Smooth muscle cell (in vitro differentiated cells): ENCODE measurements around the gene RNF187. TPM values are rescaled to one million over a fixed set of nuclear protein-coding genes. Genes with fewer than 3 reads are reported as not detected.

ENCODE experiments used
- DNase-seq: peaks from one replicate; lab custom pipeline; 2025; ENCODE audit not compliant: unreplicated experiment; lab: John Stamatoyannopoulos, UW
- H2AFZ ChIP-seq: fragments of 200-600 bp; sonication (generic); 2 replicates; pipeline ENCODE4 v1.6.0; 2016; ENCODE audit warnings: antibody characterized with exemption, low read depth, mild to moderate bottlenecking
- H3F3A ChIP-seq: fragments of 200-600 bp; sonication (generic); 2 replicates; pipeline ENCODE4 v1.6.0; 2017; ENCODE audit warnings: antibody characterized with exemption, low read depth
- H3K27ac ChIP-seq: fragments of 200-600 bp; sonication (generic); 2 replicates; pipeline ENCODE4 v1.5.1; 2016; ENCODE audit warnings: low read depth, mild to moderate bottlenecking
- H3K27me3 ChIP-seq: fragments of 200-600 bp; sonication (generic); 2 replicates; pipeline ENCODE4 v1.6.1; 2016; ENCODE audit warnings: low read depth, mild to moderate bottlenecking
- H3K36me3 ChIP-seq: fragments of 200-600 bp; sonication (generic); 2 replicates; pipeline ENCODE4 v1.5.1; 2016; ENCODE audit warnings: low read depth
- H3K4me1 ChIP-seq: fragments of 200-600 bp; sonication (generic); 2 replicates; pipeline ENCODE4 v1.5.1; 2016; ENCODE audit warnings: low read depth
- H3K4me2 ChIP-seq: fragments of 200-600 bp; sonication (generic); 2 replicates; pipeline ENCODE4 v1.6.0; 2016; ENCODE audit warnings: mild to moderate bottlenecking
- H3K4me3 ChIP-seq: fragments of 200-600 bp; sonication (generic); 2 replicates; pipeline ENCODE4 v1.5.1; 2016; ENCODE audit warnings: mild to moderate bottlenecking
- H3K79me2 ChIP-seq: fragments of 200-600 bp; sonication (generic); 2 replicates; pipeline ENCODE4 v1.6.0; 2016; ENCODE audit warnings: low read depth, mild to moderate bottlenecking
- H3K9ac ChIP-seq: fragments of 200-600 bp; sonication (generic); 2 replicates; pipeline ENCODE4 v1.6.0; 2016; ENCODE audit warnings: low read depth
- H3K9me3 ChIP-seq: fragments of 200-600 bp; sonication (generic); replicated peaks from 2 replicates; pipeline ENCODE4 v1.5.1; 2016; ENCODE audit warnings: low read depth
- H4K20me1 ChIP-seq: fragments of 200-600 bp; sonication (generic); 2 replicates; pipeline ENCODE4 v1.6.0; 2016; ENCODE audit warnings: low read depth
- WGBS: methylation state at CpG from one replicate; pipeline ENCODE4 v1.1.7; 2016; ENCODE audit warnings: low lambda C conversion rate; 5-methylcytosine and 5-hydroxymethylcytosine counted together
- polyA plus RNA-seq: library from polyadenylated mRNA; unstranded; fragments of >200 nt; fragmentation: Nextera tagmentation; extraction: Ambion mirVana; gene quantifications from 2 replicates; pipeline ENCODE4 v1.2.1, GENCODE V29; 2016
- total RNA-seq: library from RNA; depleted of rRNA; stranded (reverse); fragments of >200 nt; gene quantifications from 2 replicates; pipeline ENCODE4 v1.2.3, GENCODE V29; 2014
- TF ChIP-seq, protein P1 (sequence below): fragments of 200-600 bp; sonication (generic); IDR thresholded peaks from 2 replicates; pipeline ENCODE4 v1.5.1; 2017; ENCODE audit warnings: borderline replicate concordance, mild to moderate bottlenecking, antibody characterized with exemption; ENCODE audit not compliant: insufficient read depth, poor library complexity, severe bottlenecking

Gene RNF187
- total and polyA plus RNA-seq, 2 experiments from 2014 or later = 35.9 to 150 TPM

DNA sequence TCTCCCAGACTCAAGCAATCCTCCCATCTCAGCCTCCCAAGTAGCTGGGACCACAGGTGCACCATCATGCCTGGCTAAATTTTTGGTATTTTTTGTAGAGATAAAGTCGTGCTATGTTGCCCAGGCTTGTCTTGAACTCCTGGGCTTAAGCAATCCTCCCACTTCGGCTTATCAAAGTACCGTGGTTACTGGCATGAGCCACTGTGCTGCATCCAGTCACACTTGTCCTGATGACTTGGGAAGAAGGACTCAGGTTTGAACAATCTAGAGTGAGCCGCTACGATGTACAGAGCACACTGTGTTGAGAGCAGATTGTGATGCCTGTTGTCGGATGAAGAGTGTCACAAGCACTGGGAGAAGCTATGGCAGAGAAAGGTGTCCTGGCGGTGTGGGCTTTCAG is 27.2 kb downstream of the RNF187 start:
- TF ChIP-seq, protein P1, sequence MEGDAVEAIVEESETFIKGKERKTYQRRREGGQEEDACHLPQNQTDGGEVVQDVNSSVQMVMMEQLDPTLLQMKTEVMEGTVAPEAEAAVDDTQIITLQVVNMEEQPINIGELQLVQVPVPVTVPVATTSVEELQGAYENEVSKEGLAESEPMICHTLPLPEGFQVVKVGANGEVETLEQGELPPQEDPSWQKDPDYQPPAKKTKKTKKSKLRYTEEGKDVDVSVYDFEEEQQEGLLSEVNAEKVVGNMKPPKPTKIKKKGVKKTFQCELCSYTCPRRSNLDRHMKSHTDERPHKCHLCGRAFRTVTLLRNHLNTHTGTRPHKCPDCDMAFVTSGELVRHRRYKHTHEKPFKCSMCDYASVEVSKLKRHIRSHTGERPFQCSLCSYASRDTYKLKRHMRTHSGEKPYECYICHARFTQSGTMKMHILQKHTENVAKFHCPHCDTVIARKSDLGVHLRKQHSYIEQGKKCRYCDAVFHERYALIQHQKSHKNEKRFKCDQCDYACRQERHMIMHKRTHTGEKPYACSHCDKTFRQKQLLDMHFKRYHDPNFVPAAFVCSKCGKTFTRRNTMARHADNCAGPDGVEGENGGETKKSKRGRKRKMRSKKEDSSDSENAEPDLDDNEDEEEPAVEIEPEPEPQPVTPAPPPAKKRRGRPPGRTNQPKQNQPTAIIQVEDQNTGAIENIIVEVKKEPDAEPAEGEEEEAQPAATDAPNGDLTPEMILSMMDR = no peak

DNA sequence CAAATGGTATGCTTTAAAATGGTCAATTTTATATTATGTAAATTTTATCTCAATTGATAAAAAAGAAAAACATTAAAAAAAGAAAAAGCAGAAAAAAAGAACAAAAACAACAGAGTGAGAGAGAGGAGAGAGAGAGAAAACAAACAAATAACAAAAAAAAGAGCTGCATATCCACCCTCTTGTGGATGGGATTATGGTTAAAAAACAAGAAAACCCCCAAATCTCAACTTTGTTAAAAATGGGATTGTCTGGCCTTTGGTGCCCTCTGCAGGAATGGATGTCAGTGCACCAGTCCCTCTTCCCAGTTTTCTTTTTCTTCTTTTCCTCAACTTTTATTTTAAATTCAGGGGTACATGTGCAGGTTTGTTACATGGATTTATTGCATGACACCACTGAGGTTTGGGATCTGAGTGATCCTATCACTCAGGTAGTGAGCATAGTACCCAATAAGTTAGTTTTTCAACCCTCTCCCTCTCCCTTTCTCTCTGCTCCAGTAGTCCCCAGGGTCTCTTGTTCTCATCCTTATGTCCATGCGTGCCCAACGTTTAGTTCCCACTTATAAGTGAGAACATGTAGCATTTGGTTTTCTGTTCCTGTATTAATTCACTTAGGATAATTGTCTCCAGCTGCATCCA is 28.1 kb downstream of the RNF187 start:
- no peak for DNase-seq
- Histone ChIP-seq H3K9ac (no peak overlapping the region), H3K27ac (no peak overlapping the region), H3K4me2 (no peak overlapping the region), H3K79me2 (no peaks in the 10 kb centered on the region), H3F3A (no peaks in the 10 kb centered on the region), H4K20me1 (no peaks in the 10 kb centered on the region), H3K27me3 (peaks cover 72% of the 10 kb centered on the region), H3K4me3 (no peak overlapping the region), H3K36me3 (no peaks in the 10 kb centered on the region), H3K4me1 (no peaks in the 10 kb centered on the region), H2AFZ (no peak overlapping the region), H3K9me3 (no peaks in the 10 kb centered on the region)
- WGBS = 54% methylated on average over 2 of the region's 2 CpGs
- TF ChIP-seq, protein P1 = peak; percentile 78

More for the DNA sequence above, 27.2 kb downstream of the RNF187 start:
- H2AFZ ChIP-seq = no peak overlapping the region
- H3K36me3 ChIP-seq = no peaks in the 10 kb centered on the region
- no peaks in the 10 kb centered on the region for H3K79me2 ChIP-seq
- no peaks in the 10 kb centered on the region for H4K20me1 ChIP-seq
- H3K27ac ChIP-seq = no peak overlapping the region
- H3K4me2 ChIP-seq = no peak overlapping the region
- WGBS = 73% methylated on average over 7 of the region's 7 CpGs
- H3K4me3 ChIP-seq = no peak overlapping the region
- no peak overlapping the region for H3K9ac ChIP-seq
- DNase-seq = no peak
- H3K9me3 ChIP-seq = no peaks in the 10 kb centered on the region
- no peaks in the 10 kb centered on the region for H3K4me1 ChIP-seq
- H3K27me3 ChIP-seq = peaks cover 71% of the 10 kb centered on the region
- H3F3A ChIP-seq = no peaks in the 10 kb centered on the region

DNA sequence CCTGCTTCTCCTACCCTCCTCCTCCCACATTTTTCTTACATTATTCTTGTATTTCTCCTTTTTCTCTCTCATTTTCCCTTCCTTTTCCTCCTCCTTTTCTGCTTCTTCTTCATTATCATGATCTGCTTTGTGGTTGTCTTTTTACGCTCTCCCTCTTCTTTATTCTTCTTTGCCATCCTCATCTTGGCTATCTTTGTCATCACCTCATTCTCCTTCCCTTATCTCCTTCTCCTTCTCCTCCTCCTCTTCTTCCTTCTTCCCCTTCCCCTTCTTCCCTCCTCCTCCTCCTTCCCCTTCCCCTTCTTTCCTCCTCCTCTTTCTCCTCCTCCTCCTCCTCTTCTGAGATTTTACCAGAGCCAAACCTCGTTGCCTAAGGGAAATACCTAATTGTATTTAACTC is 30.5 kb downstream of the RNF187 start:
- TF ChIP-seq, protein P1 = no peak
- Histone ChIP-seq H3K79me2 (no peaks in the 10 kb centered on the region), H3K9me3 (no peaks in the 10 kb centered on the region), H3K36me3 (no peaks in the 10 kb centered on the region), H3K9ac (no peak overlapping the region), H3K4me1 (no peaks in the 10 kb centered on the region), H3K27ac (no peak overlapping the region), H3K27me3 (peaks cover 60% of the 10 kb centered on the region), H3K4me3 (no peak overlapping the region), H2AFZ (no peak overlapping the region), H3F3A (no peaks in the 10 kb centered on the region), H4K20me1 (no peaks in the 10 kb centered on the region), H3K4me2 (no peak overlapping the region)
- 27% methylated on average over 2 of the region's 2 CpGs for WGBS
- no peak for DNase-seq

DNA sequence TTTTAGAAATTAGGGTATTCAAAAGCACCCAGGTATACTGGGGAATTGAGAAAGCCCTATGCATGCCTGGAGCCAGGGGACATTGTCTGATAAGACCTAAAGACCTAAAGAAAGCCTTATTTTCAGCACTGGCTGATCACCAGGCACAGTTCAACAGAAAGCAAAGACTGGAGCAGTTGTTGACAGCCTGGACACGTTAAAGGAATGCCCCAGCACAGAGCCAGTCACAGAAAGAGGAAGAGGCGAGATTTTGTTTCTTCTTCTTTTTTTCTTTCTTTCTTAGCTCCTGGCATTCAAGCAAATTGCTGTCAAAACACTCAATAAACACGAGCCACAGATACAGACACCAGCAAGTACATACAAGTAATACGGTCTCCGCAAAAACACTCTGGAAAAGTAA is 40.4 kb downstream of the RNF187 start:
- Histone ChIP-seq H3K9ac (no peak overlapping the region), H3K79me2 (no peaks in the 10 kb centered on the region), H4K20me1 (no peaks in the 10 kb centered on the region), H3K4me2 (no peak overlapping the region), H3F3A (no peaks in the 10 kb centered on the region), H2AFZ (no peak overlapping the region), H3K27ac (no peak overlapping the region), H3K27me3 (no peaks in the 10 kb centered on the region), H3K4me1 (no peaks in the 10 kb centered on the region), H3K9me3 (no peaks in the 10 kb centered on the region), H3K4me3 (no peak overlapping the region), H3K36me3 (no peaks in the 10 kb centered on the region)
- no peak for DNase-seq
- WGBS = 62% methylated on average over 5 of the region's 5 CpGs
- TF ChIP-seq, protein P1 = no peak
